CD4-positive, alpha-beta T cell treated with Interleukin-12 subunit alpha and Interleukin-12 subunit beta, for 1 hour (primary cell): ENCODE data around the gene RDH5.
A peak's percentile ranks its signal among the peaks of the same experiment; 100 is the strongest.

Experiments used
- DNase-seq: peaks from one replicate; pipeline ENCODE4 v3.0.0-alpha.2; 2020

The RDH5 gene

GRCh38 chr12:55715169-55715764 lies 4.9 kb upstream of the RDH5 start:
- DNase-seq: no peak

DNA sequence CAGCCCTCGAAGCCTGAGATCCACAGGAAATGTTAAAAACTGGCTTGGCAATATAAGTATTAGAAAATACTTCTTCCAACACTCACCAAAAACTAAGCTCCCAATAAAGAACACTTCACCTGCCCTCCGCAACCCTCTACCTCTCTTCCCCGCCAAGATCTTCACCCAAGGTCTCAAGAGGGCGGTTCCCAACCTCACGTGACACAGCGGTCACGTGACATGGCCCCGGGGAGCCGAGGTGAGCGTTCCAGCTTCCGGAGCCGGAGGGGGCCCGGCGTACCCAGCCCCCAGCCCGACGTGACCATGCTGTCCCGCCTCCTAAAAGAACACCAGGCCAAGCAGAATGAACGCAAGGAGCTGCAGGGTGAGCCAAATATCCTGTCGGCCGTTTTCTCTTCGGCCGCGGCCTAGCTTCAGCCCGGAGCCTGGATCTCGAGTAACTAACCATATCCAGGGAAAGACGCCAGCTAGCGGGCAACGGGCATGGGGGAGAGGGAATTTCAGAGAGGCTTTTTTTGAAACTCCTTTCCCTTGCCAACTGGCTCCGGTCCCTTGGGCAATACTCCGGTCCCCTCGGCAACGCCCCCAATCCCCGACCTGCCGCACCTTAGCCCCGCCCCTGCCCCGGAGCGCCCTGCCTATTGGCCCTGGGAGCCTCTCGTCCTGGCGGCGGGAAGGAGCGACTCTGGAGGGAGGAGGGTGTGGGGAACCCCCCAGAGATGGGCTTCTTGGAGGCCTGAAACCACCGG lies 4.2 kb upstream of the RDH5 start, which contains the start of gene BLOC1S1:
Gene BLOC1S1, plus strand, starts transcription at position 214 of the 749 bp plus-strand sequence. Its CDS starts 6 bp downstream, at position 220.
- DNase-seq: peak; percentile 91

DNA sequence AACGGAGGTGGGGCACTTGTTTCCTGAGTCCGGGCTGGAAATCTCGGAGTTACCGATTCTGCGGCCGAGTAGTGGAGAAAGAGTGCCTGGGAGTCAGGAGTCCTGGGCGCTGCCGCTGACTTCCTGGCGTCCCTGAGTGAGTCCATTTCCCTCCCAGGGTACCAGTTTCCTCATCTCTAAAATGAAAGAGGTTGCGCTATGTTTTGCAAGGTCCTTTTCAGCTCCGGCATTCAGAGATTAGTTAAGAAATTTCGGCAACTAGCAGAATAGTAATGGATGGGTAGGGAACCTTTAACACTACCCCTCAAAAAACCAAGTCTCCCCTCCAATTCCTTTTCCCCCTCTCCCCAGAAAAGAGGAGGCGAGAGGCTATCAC lies 3.6 kb upstream of the RDH5 start:
- DNase-seq: no peak

DNA sequence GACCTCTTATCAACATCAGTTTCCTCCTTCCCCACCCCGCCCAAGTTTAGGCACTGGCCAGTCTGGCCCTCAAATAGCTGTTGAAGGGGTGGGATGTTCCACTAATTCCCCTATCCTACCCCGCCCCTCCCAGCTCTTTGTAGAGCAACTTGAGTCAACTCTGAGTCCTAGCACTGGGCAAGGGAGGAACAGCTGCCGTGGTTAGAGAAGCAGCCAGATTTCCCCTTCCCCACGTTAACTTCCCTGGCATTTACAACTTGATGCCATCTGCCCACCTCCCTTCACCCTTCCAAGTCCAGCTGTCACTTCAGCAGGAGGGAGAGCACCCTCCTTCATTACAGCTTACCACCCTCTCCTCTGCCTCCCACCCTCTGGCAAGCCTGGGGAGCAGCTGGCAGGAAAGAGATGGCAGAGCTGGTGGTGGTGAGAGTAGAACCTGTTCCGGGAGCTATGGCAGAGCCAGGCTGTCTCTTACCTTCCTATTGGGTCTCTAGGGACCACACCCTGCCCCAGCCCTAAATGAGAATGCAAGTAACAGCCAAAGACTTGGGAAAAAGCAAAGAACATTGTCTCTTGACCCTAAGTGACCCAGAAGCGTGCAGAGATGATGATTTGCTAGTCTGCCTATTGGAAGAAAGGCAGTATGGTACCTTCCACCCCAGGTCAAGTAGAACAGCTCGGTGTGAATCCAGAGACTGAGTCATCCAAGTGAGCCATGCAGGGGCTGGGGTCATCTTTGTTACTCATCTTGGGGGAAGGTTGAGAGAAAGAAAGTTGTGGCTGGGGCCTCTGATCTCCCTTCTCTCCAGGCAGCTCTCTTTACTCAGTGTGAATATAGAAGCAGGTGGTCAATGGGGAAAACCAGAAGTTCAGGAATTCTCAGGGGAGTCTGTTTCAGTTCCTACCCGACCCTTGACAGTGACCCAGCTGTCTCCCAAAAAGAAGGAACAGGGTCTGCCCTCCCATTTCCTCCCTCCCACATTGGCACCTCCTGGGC lies 2.9 kb upstream of the RDH5 start:
- no peak for DNase-seq

- no peak for DNase-seq
These were observed 2.2 kb upstream of the RDH5 start for GRCh38 chr12:55718015-55718414.

- no peak for DNase-seq
These were observed 1.4 kb upstream of the RDH5 start for GRCh38 chr12:55718624-55719275.

DNA sequence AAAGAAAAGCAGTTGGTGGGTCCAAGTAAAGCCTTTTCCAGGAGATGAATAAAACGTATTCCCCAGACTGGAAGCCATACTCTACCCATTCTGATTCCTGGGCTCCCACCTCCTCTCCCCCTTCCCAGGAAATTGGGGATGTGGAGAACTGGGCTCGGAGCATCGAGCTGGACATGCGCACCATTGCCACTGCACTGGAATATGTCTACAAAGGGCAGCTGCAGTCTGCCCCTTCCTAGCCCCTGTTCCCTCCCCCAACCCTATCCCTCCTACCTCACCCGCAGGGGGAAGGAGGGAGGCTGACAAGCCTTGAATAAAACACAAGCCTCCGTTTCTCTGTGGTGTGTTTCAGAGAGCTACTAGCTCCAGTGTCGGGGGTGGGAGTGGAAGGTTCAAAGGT lies 822 bp upstream of the RDH5 start:
- DNase-seq: no peak

DNA sequence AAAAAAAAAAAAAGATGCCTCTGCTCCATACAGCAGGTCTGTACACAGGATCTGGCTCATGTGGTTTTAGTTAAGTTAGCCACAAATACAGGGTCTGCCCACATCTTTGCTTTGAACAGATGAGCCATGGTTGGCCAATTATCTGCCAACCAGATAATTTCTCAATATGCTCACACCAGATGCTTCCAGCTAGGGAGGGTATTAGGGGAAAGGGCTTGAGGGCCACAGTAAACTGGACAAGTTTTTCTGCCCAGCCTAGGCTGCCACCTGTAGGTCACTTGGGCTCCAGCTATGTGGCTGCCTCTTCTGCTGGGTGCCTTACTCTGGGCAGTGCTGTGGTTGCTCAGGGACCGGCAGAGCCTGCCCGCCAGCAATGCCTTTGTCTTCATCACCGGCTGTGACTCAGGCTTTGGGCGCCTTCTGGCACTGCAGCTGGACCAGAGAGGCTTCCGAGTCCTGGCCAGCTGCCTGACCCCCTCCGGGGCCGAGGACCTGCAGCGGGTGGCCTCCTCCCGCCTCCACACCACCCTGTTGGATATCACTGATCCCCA lies 776 bp downstream of the RDH5 start:
- DNase-seq: no peak

DNA sequence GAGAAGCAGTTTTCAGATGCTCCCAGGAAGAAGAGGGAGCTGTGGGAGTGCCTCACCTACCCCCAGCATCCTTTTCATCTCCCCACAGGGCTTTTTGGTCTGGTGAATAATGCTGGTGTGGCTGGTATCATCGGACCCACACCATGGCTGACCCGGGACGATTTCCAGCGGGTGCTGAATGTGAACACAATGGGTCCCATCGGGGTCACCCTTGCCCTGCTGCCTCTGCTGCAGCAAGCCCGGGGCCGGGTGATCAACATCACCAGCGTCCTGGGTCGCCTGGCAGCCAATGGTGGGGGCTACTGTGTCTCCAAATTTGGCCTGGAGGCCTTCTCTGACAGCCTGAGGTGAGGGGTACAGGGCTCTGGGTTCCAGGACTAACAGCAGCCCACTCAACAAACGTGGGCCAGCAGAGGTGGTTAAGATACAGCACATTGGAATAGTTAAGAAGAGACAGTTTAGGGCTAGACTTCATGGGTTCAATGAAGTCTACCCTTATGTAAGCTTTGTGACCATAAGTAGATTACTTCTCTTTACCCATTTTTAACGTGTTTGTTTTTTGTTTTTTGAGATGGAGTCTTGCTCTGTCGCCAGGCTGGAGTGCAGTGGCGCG lies 1.5 kb downstream of the RDH5 start:
- DNase-seq: no peak

DNA sequence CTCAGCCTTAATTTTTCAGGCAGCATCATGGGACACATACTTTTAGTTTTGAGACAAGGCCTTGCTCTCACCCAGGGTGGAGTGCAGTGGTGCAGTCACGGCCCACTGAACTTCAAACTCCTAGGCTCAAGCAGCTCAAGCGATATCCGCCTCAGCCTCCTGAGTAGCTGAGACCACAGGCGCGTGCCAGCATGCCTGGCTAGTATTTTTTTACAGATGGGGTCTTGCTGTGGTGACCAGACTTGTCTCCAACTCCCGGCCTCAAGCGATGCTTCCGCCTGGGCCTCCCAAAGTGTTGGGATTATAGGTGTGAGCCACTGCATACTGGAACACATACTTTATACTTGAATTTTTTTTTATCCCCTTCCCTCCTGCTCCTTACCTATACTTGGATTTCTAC lies 2.8 kb downstream of the RDH5 start:
- no peak for DNase-seq

DNA sequence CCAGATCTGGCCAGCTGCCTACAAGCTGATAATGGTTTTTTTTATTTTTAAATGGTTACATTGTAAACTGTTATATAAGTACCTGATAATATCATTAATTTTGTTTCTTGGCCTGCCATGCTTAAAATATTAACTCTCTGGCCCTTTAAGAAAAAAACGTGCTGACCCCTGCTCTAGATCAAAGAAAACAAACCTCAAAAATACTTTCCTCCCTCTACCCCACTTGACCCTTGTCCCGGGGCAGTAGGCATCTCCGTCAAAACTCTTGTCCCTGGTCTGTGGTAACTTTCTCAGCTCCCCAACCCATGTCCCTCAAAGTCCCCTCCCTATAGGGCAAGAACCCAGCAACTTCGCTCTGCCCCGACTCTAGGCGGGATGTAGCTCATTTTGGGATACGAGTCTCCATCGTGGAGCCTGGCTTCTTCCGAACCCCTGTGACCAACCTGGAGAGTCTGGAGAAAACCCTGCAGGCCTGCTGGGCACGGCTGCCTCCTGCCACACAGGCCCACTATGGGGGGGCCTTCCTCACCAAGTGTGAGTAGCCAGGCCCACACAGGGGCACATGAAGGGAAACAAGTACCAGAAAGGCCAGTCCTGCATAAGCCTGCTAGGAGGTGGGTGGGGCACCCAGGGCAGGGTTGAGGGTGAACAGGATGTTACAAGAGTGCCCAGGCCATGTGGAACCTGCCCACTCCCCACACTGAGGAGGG lies 3.5 kb downstream of the RDH5 start:
- DNase-seq: no peak

DNA sequence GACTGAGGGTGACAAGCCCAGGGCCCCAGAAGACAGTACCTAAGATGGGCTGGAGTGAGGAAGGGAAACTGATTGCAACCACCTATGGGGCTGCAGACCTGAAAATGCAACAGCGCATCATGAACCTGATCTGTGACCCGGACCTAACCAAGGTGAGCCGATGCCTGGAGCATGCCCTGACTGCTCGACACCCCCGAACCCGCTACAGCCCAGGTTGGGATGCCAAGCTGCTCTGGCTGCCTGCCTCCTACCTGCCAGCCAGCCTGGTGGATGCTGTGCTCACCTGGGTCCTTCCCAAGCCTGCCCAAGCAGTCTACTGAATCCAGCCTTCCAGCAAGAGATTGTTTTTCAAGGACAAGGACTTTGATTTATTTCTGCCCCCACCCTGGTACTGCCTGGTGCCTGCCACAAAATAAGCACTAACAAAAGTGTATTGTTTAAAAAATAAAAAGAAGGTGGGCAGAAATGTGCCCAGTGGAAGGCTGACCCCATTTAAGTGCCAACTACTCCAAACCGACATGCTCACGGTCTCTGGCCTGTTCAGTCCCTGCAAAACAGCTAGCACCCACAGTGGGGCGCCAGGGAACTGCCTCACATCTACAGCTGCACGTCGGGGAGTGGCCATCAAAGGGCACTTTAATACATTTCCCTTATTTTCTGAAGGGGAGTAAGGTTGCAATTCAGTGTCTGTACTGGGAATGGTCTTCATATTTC lies 4.2 kb downstream of the RDH5 start:
- peak; percentile 73 for DNase-seq

DNA sequence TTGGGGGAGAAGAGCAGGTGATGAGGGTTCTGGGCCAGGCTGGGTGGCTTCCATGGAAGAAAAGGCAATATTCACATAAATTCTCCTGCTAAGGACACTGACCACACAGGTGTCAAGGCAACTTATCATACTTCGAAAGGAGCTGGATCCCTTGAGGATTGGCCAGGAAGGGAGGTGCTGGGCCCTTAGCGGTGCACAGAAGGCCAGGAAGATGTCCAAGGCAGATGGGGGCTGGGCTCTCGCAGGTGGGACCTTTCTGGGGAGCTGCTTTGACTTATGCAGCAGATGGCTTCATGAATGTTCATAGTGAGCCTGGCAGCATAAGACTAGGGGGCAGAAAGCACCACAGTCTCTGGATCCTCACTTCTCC lies 4.7 kb downstream of the RDH5 start:
- DNase-seq: no peak

- DNase-seq: no peak
These were observed 5.4 kb downstream of the RDH5 start for GRCh38 chr12:55725556-55725955.

DNA sequence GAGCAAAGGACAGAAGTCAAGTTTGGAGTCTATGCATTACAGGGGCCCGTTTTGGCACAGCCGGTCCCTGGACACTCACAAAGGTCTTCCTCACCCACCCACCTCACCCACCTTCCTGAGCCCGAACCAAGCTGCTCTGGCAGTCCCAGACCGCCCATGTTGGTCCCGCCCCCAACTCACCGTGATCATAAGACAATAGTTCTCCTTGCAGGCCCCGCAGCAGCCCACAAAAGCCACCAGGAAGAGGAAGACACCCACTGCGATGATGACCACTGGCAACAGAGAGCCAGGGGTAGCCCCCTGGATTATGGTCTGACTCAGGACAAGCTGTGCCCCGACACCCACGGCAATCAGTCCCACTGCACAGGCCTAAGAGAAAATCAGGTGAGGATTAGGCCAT lies 6.8 kb downstream of the RDH5 start:
- DNase-seq: no peak

GRCh38 chr12:55727643-55728185 lies 7.5 kb downstream of the RDH5 start:
- DNase-seq: no peak

DNA sequence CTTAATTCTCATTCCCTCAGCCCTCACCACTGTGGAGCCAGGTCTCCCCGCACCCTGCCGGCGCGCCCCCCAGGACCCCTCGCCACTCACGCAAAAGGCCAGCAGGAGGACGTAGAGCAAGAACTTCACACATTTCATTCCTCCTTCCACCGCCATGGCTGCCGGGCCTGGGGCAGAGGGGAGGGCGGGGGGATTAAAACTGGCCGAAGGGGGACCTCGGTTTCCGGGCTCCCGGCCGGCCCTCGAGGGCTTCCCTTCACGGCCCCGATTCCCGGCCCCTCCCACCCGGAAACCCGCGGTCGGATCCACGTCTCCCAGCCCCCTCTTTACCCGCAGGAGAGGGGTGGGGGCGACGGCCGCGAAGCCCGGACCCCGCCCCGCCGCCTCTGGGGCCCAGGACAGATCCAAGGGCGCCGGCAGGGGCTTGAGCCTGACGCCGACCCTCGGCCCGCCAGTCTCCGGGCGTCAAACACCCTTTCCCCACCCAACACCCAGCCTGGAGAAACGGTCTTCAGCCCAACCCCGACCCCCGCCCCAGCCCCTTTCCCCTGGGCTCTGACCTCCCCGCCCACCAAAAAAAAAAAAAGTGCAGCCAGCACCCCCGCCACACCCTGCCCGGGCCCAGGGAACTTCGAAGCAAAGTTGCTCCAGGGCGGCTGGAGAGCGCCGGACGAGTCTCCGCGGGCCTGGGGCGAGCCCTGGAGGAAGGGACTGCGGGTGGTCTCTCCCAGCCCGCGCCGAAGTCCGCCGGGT lies 8.2 kb downstream of the RDH5 start:
- no peak for DNase-seq

GRCh38 chr12:55728939-55729818 lies 9.0 kb downstream of the RDH5 start, which contains the start of gene CD63:
CD63 (minus strand) TSS chr12:55729009; CDS start chr12:55728341, 668 bp downstream.
- peak; percentile 58 for DNase-seq
